ENCODE data around the gene LAMC2. TPM values are rescaled to one million over a fixed set of nuclear protein-coding genes. Genes with fewer than 3 reads are reported as not detected.
A peak's percentile ranks its signal among the peaks of the same experiment; 100 is the strongest.

Gene LAMC2
- total and polyA plus RNA-seq, 7 donors, result 2.6 to 24.0 (median 4.2) TPM

- DNase-seq, result no peak
- Histone ChIP-seq H3K36me3 (no peaks in the 10 kb centered on the region), H3K4me3 (no peak overlapping the region), H3K27ac (no peak overlapping the region), H3K4me1 (peaks cover 0 to 26% (median 20%) of the 10 kb centered on the region in 4 donors), H3K9me3 (no peaks in the 10 kb centered on the region), H3K27me3 (no peaks in the 10 kb centered on the region)
- intact Hi-C loops (cut with DNase I), result no loop called here
- 87 to 91% methylated on average over 3 of the region's 3 CpGs for WGBS, 2 donors
- TF ChIP-seq POLR2A (IDR thresholded peaks at IDR 0.05), result no peak
- TF ChIP-seq CTCF (IDR thresholded peaks at IDR 0.05), result no peak
- TF ChIP-seq POLR2AphosphoS5 (IDR thresholded peaks at IDR 0.05), result no peak
- no peak for TF ChIP-seq EP300 (IDR thresholded peaks at IDR 0.05)
Observed at GRCh38 chr1:183275322-183275721, 89.3 kb downstream of the LAMC2 start.

- no peak overlapping the region for H3K27ac ChIP-seq
- H3K4me3 ChIP-seq, result no peak overlapping the region
- H3K27me3 ChIP-seq, result no peaks in the 10 kb centered on the region
- TF ChIP-seq EP300 (IDR thresholded peaks at IDR 0.05) (no peak), CTCF (IDR thresholded peaks at IDR 0.05) (no peak), POLR2AphosphoS5 (IDR thresholded peaks at IDR 0.05) (no peak), POLR2A (IDR thresholded peaks at IDR 0.05) (no peak)
- H3K9me3 ChIP-seq, result no peaks in the 10 kb centered on the region
- H3K4me1 ChIP-seq, result peaks cover 0 to 36% (median 31%) of the 10 kb centered on the region in 4 donors
- intact Hi-C loops (cut with DNase I), result no loop called here
- WGBS, 2 donors, result 88 to 90% methylated on average over 9 of the region's 9 CpGs
- H3K36me3 ChIP-seq, result no peaks in the 10 kb centered on the region
- DNase-seq, result no peak
Observed at GRCh38 chr1:183276386-183277080, 90.5 kb downstream of the LAMC2 start.

GRCh38 chr1:183277821-183278738 lies 92.0 kb downstream of the LAMC2 start:
- DNase-seq, result no peak
- WGBS, 2 donors, result 74 to 87% methylated on average over 7 of the region's 7 CpGs
- intact Hi-C loops (cut with DNase I), result loop anchor here (2.0 kb wide), 1 partner anchor 315 kb away; no protein-coding TSS in a partner anchor
- no peak for TF ChIP-seq POLR2AphosphoS5 (IDR thresholded peaks at IDR 0.05)
- no peak for TF ChIP-seq POLR2A (IDR thresholded peaks at IDR 0.05)
- no peak for TF ChIP-seq CTCF (IDR thresholded peaks at IDR 0.05)
- TF ChIP-seq EP300 (IDR thresholded peaks at IDR 0.05), result no peak
- Histone ChIP-seq H3K4me3 (no peak overlapping the region), H3K27me3 (no peaks in the 10 kb centered on the region), H3K4me1 (peaks cover 0 to 49% (median 42%) of the 10 kb centered on the region in 4 donors), H3K27ac (peak overlapping the region in 3 of 4 donors; percentile 69 to 77 (median 69)), H3K9me3 (no peaks in the 10 kb centered on the region), H3K36me3 (no peaks in the 10 kb centered on the region)

GRCh38 chr1:183278739-183279591 lies 92.9 kb downstream of the LAMC2 start:
- intact Hi-C loops (cut with DNase I), result loop anchor here (2.0 kb wide), 1 partner anchor 316 kb away; no protein-coding TSS in a partner anchor
- H3K4me3 ChIP-seq, result no peak overlapping the region
- WGBS, 2 donors, result 82 to 85% methylated on average over 12 of the region's 12 CpGs
- no peaks in the 10 kb centered on the region for H3K9me3 ChIP-seq
- DNase-seq, result no peak
- peaks cover 0 to 52% (median 42%) of the 10 kb centered on the region in 4 donors for H3K4me1 ChIP-seq
- no peaks in the 10 kb centered on the region for H3K36me3 ChIP-seq
- TF ChIP-seq CTCF (IDR thresholded peaks at IDR 0.05), result no peak
- peak in 1 of 4 donors; percentile 12 for TF ChIP-seq POLR2AphosphoS5 (IDR thresholded peaks at IDR 0.05)
- H3K27ac ChIP-seq, result peak overlapping the region; percentile 37 to 77 (median 69)
- no peaks in the 10 kb centered on the region for H3K27me3 ChIP-seq
